H1 (cell line): ENCODE measurements around the gene DIABLO. TPM values are rescaled to one million over a fixed set of nuclear protein-coding genes. Genes with fewer than 3 reads are reported as not detected.

Source experiments
- CTCF ChIA-PET: fragments of 300-600 bp; sonication (Branson Sonifier 250); formaldehyde crosslinking; loops from one replicate; lab custom pipeline; 2021; ENCODE audit not compliant: partially characterized antibody; lab: Charles Lee
- POLR2A ChIA-PET: fragments of 300-600 bp; sonication (Branson Sonifier 250); formaldehyde crosslinking; loops from one replicate; lab custom pipeline; 2021; ENCODE audit warnings: inconsistent platforms; ENCODE audit not compliant: partially characterized antibody; lab: Charles Lee
- DNase-seq, 2 experiments: peaks; one replicate each; pipeline versions ENCODE4 v3.0.0 to v3.0.0-alpha.2; 2010 to 2022; ENCODE audit warnings: low spot score in 2 of 2, low read depth in 1 of 2, mixed read lengths in 1 of 2
- FAIRE-seq: peaks from 2 replicates; lab custom pipeline; 2011; peaks lifted over from hg19 to GRCh38; lab: Jason Lieb, UNC
- H2AFZ ChIP-seq: 2 replicates; pipeline ENCODE4 v1.8.1; 2012; ENCODE audit warnings: low read length, inconsistent platforms
- H2AK5ac ChIP-seq: 2 replicates; pipeline ENCODE4 v1.6.1; 2013; ENCODE audit warnings: low read depth, low read length
- H2BK120ac ChIP-seq: replicated peaks from 2 replicates; pipeline ENCODE3; 2013; ENCODE audit warnings: low read depth, low read length, inconsistent platforms
- H2BK12ac ChIP-seq: 2 replicates; pipeline ENCODE4 v1.6.1; 2013; ENCODE audit warnings: low read depth, low read length
- H2BK15ac ChIP-seq: 2 replicates; pipeline ENCODE4 v1.6.1; 2013; ENCODE audit warnings: low read length
- H2BK20ac ChIP-seq: 2 replicates; pipeline ENCODE4 v1.6.1; 2013; ENCODE audit warnings: low read length
- H2BK5ac ChIP-seq: 2 replicates; pipeline ENCODE4 v1.6.1; 2013; ENCODE audit warnings: low read depth, low read length
- H3K14ac ChIP-seq: 2 replicates; pipeline ENCODE4 v1.6.1; 2013; ENCODE audit warnings: inconsistent platforms; ENCODE audit not compliant: insufficient read length
- H3K18ac ChIP-seq: 2 replicates; pipeline ENCODE4 v1.6.1; 2013; ENCODE audit warnings: low read length; ENCODE audit errors: extremely low read depth
- H3K23ac ChIP-seq: 2 replicates; pipeline ENCODE4 v1.6.1; 2013; ENCODE audit warnings: inconsistent platforms; ENCODE audit not compliant: insufficient read length
- H3K23me2 ChIP-seq: 2 replicates; pipeline ENCODE4 v1.6.1; 2013; ENCODE audit warnings: low read depth, low read length
- H3K27ac ChIP-seq: 2 replicates; pipeline ENCODE4 v1.6.1; 2011; ENCODE audit warnings: low read depth, low read length, inconsistent platforms
- H3K27me3 ChIP-seq, 4 experiments: replicated peaks in 1 of 4; 1 replicate in 1 of 4; 2 replicates in 3 of 4; pipeline versions ENCODE4 v1.6.1 to v1.8.1; 2011 to 2013; ENCODE audit warnings: low read length in 3 of 4, mild to moderate bottlenecking in 3 of 4, inconsistent platforms in 2 of 4, mixed read lengths in 2 of 4, moderate library complexity in 1 of 4; ENCODE audit not compliant: control insufficient read depth in 3 of 4, insufficient read depth in 3 of 4; ENCODE audit errors: extremely low read depth in 1 of 4
- H3K36me3 ChIP-seq, 4 experiments: 2 replicates each; pipeline versions ENCODE4 v1.6.1 to v1.8.1; 2011 to 2013; ENCODE audit warnings: mild to moderate bottlenecking in 4 of 4, low read length in 3 of 4, moderate library complexity in 2 of 4, control low read depth in 1 of 4, inconsistent platforms in 1 of 4; ENCODE audit not compliant: insufficient read depth in 4 of 4, control insufficient read depth in 2 of 4
- H3K4ac ChIP-seq: replicated peaks from 2 replicates; pipeline ENCODE3; 2013; ENCODE audit warnings: low read length, low read depth, mixed read lengths, inconsistent platforms; ENCODE audit not compliant: insufficient read length
- H3K4me1 ChIP-seq, 4 experiments: replicated peaks in 1 of 4; 1 replicate in 1 of 4; 2 replicates in 3 of 4; pipeline versions ENCODE4 v1.6.1 to v1.8.1; 2011 to 2013; ENCODE audit warnings: low read length in 3 of 4, inconsistent platforms in 2 of 4, mixed read lengths in 1 of 4; ENCODE audit not compliant: insufficient read depth in 4 of 4, control insufficient read depth in 3 of 4
- H3K4me2 ChIP-seq, 2 experiments: 2 replicates each; pipeline versions ENCODE4 v1.6.1 to v1.8.1; 2011 to 2013; ENCODE audit warnings: low read depth in 2 of 2, low read length in 2 of 2, control low read depth in 1 of 2, inconsistent platforms in 1 of 2, mild to moderate bottlenecking in 1 of 2; ENCODE audit not compliant: insufficient read depth in 1 of 2
- H3K4me3 ChIP-seq, 4 experiments: fragments of 200-600, 300-600 bp in 1 of 4; sonication (generic), shearing (Covaris generic), sonication (Bioruptor Twin) in 1 of 4; 2 replicates each; pipeline versions ENCODE4 v1.5.1 to v1.8.1; 2011 to 2016; ENCODE audit warnings: low read length in 4 of 4, low read depth in 3 of 4, control low read depth in 2 of 4, inconsistent platforms in 2 of 4, mild to moderate bottlenecking in 2 of 4, mixed read lengths in 1 of 4, moderate library complexity in 1 of 4; ENCODE audit not compliant: insufficient read depth in 2 of 4; ENCODE audit errors: extremely low read depth in 1 of 4
- H3K56ac ChIP-seq: replicated peaks from 2 replicates; pipeline ENCODE3; 2013; ENCODE audit warnings: low read depth, mild to moderate bottlenecking, mixed read lengths, low read length, inconsistent platforms; ENCODE audit not compliant: insufficient read length
- H3K79me1 ChIP-seq: 2 replicates; pipeline ENCODE4 v1.6.1; 2013; ENCODE audit warnings: low read depth, low read length, control low read depth
- H3K79me2 ChIP-seq, 2 experiments: 2 replicates each; pipeline versions ENCODE4 v1.6.1 to v1.8.1; 2012 to 2013; ENCODE audit warnings: low read length in 2 of 2, mild to moderate bottlenecking in 2 of 2, inconsistent platforms in 1 of 2; ENCODE audit not compliant: insufficient read depth in 2 of 2, control insufficient read depth in 1 of 2
- H3K9ac ChIP-seq, 4 experiments: replicated peaks in 1 of 4; 1 replicate in 1 of 4; 2 replicates in 3 of 4; pipeline versions ENCODE4 v1.6.1 to v1.8.1; 2011 to 2013; ENCODE audit warnings: low read depth in 3 of 4, low read length in 3 of 4, control low read depth in 2 of 4, mild to moderate bottlenecking in 2 of 4, moderate library complexity in 2 of 4, inconsistent platforms in 1 of 4; ENCODE audit errors: extremely low read depth in 1 of 4
- H3K9me3 ChIP-seq, 2 experiments: 2 replicates each; pipeline versions ENCODE4 v1.6.1 to v1.8.1; 2012 to 2013; ENCODE audit warnings: mild to moderate bottlenecking in 2 of 2, moderate library complexity in 2 of 2, control low read depth in 1 of 2, inconsistent platforms in 1 of 2, low read depth in 1 of 2, low read length in 1 of 2, mixed read lengths in 1 of 2; ENCODE audit not compliant: insufficient read depth in 2 of 2
- H4K20me1 ChIP-seq, 2 experiments: replicated peaks in 1 of 2; 2 replicates each; pipeline versions ENCODE3 to v1.8.1; 2011 to 2013; ENCODE audit warnings: inconsistent platforms in 2 of 2, low read length in 2 of 2, mild to moderate bottlenecking in 1 of 2; ENCODE audit not compliant: insufficient read depth in 2 of 2, control insufficient read depth in 1 of 2
- H4K5ac ChIP-seq: 2 replicates; pipeline ENCODE4 v1.6.1; 2013; ENCODE audit warnings: low read length, low read depth, mixed read lengths, inconsistent platforms; ENCODE audit not compliant: insufficient read length
- H4K8ac ChIP-seq: 2 replicates; pipeline ENCODE4 v1.8.0; 2013; ENCODE audit warnings: mild to moderate bottlenecking, moderate library complexity, low read length, inconsistent platforms; ENCODE audit not compliant: insufficient read depth; ENCODE audit errors: extremely low read depth
- H4K91ac ChIP-seq: replicated peaks from 2 replicates; pipeline ENCODE3; 2013; ENCODE audit warnings: low read length, mixed read lengths, inconsistent platforms; ENCODE audit not compliant: insufficient read length
- ATF3 ChIP-seq: IDR thresholded peaks from 2 replicates; pipeline ENCODE4 v1.6.1; 2011; ENCODE audit warnings: low read depth, mild to moderate bottlenecking, low read length; ENCODE audit not compliant: insufficient read depth
- CBX5 ChIP-seq: fragments of 300-800, 300-1000 bp; sonication (generic); IDR thresholded peaks from 2 replicates; pipeline ENCODE4 v1.7.1; 2016; ENCODE audit warnings: antibody characterized with exemption, low read length, low read depth
- KDM1A ChIP-seq: fragments of 200-600, 300-600 bp; sonication (generic); IDR thresholded peaks from 2 replicates; pipeline ENCODE4 v1.7.1; 2016; ENCODE audit warnings: mild to moderate bottlenecking, low read length, borderline replicate concordance
- POLR2A ChIP-seq, 2 experiments: IDR thresholded peaks; 1 replicate in 1 of 2; 2 replicates in 1 of 2; pipeline ENCODE4 v1.6.1; 2011; ENCODE audit warnings: low read depth in 2 of 2, low read length in 2 of 2, mild to moderate bottlenecking in 2 of 2; ENCODE audit errors: control extremely low read depth in 1 of 2
- RBBP5 ChIP-seq: IDR thresholded peaks from 2 replicates; pipeline ENCODE4 v1.7.1; 2012; ENCODE audit warnings: low read depth, mild to moderate bottlenecking, inconsistent platforms, low read length, moderate library complexity, borderline replicate concordance
- RNF2 ChIP-seq: fragments of 200-900, 300-1000 bp; sonication (generic); IDR thresholded peaks from 2 replicates; pipeline ENCODE4 v1.7.1; 2016; ENCODE audit warnings: borderline replicate concordance, low read depth, mild to moderate bottlenecking, antibody characterized with exemption, low read length; ENCODE audit not compliant: poor library complexity, severe bottlenecking; ENCODE audit errors: missing control alignments
- RXRA ChIP-seq: IDR thresholded peaks from 2 replicates; pipeline ENCODE4 v1.6.1; 2011; ENCODE audit warnings: low read depth, mild to moderate bottlenecking, low read length, moderate library complexity; ENCODE audit not compliant: insufficient read depth
- SIN3A ChIP-seq, 2 experiments: IDR thresholded peaks in 1 of 2; conservative IDR thresholded peaks in 1 of 2; 2 replicates each; pipeline ENCODE4 v1.6.1; 2011 to 2012; ENCODE audit warnings: low read length in 2 of 2, improper control_type of control experiment in 1 of 2, low read depth in 1 of 2, mild to moderate bottlenecking in 1 of 2
- SIRT6 ChIP-seq: IDR thresholded peaks from one replicate; pipeline ENCODE4 v1.7.1; 2012; ENCODE audit warnings: low read length, inconsistent platforms
- SIX5 ChIP-seq: IDR thresholded peaks from 2 replicates; pipeline ENCODE4 v1.6.1; 2011; ENCODE audit warnings: mild to moderate bottlenecking, low read depth, low read length
- SP1 ChIP-seq: IDR thresholded peaks from 2 replicates; pipeline ENCODE4 v1.6.1; 2011; ENCODE audit warnings: low read depth, low read length
- TAF1 ChIP-seq: IDR thresholded peaks from 2 replicates; pipeline ENCODE4 v1.6.1; 2011; ENCODE audit warnings: mild to moderate bottlenecking, low read depth, low read length
- TCF12 ChIP-seq: IDR thresholded peaks from 2 replicates; pipeline ENCODE4 v1.6.1; 2011; ENCODE audit warnings: low read depth, mild to moderate bottlenecking, low read length
- WGBS, 2 experiments: shearing (Covaris generic) in 1 of 2; methylation state at CpG; one replicate each; pipeline versions ENCODE4 v1.1.6 to v1.1.7; 2013 to 2015; ENCODE audit warnings: low lambda C conversion rate in 2 of 2, mixed read lengths in 2 of 2, inconsistent platforms in 1 of 2, low coverage in 1 of 2, missing lambda C conversion rate in 1 of 2; ENCODE audit not compliant: insufficient replicate concordance in 2 of 2, insufficient coverage in 1 of 2, insufficient read length in 1 of 2; ENCODE audit errors: extremely low coverage in 1 of 2, missing lambda C conversion rate in 1 of 2; 5-methylcytosine and 5-hydroxymethylcytosine counted together
- polyA plus RNA-seq, 7 experiments: library from polyadenylated mRNA; depleted of rRNA in 3 of 7; stranded (reverse) in 5 of 7; unstranded in 2 of 7; fragments of >200 nt in 5 of 7; fragments of 200-250 nt in 2 of 7; gene quantifications; 1 replicate in 5 of 7; 2 replicates in 1 of 7; 4 replicates in 1 of 7; pipeline versions ENCODE4 v1.2.1 to v1.2.3, GENCODE V29; 2011 to 2013; ENCODE audit warnings: missing spikeins in 2 of 7, mixed read lengths in 2 of 7
- total RNA-seq: library from RNA; stranded (reverse); fragmentation: NEBNext Ultra II Directional; extraction: Animal tissue kit (Norgen Biotek cat#: 25700); gene quantifications from 2 replicates; pipeline ENCODE4 v1.2.1, GENCODE V29; 2021

DIABLO gene
- total and polyA plus RNA-seq, 2 of the 8 experiments (the other 6 are each of a cell fraction or from before 2014, with no cell fraction given), result 65.2 to 68.3 TPM

DNA sequence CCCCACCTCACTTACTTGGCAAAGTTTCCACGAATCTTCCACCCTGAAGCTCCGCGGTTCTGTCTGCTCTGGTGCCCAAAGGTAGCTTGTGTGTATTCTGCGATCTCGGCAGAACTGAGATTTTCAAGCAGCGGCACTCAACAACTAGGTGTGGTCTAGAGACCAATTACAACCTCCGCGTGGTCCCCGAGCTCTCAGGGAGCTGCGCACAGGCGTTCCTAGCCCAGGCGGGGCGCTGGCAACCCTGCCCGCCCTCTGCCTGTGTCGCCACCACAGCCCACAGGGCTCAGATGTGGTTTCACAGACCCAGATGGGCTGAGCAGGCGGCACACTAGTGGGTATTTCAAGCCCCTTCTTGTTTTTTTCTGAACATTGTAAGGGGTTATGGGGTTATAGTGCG lies 1.5 kb upstream of the DIABLO start:
- no peak overlapping the region for H2BK5ac ChIP-seq
- peak overlapping the region in 1 of 2 experiments; percentile 52; a peak in 1 of 4 replicates for H3K4me2 ChIP-seq
- no peak overlapping the region for H3K23ac ChIP-seq
- H3K4ac ChIP-seq, result no peak overlapping the region
- no peak overlapping the region for H2AFZ ChIP-seq
- H3K27ac ChIP-seq, result no peak overlapping the region
- peaks cover 6 to 31% of the 10 kb centered on the region in 2 experiments for H3K79me2 ChIP-seq
- no peak overlapping the region for H4K8ac ChIP-seq
- H3K4me1 ChIP-seq, result peaks cover 3 to 14% (median 10%) of the 10 kb centered on the region in 4 experiments
- H3K14ac ChIP-seq, result no peak overlapping the region
- no peak overlapping the region; a peak in 1 of 7 replicates for H3K9ac ChIP-seq
- peaks cover 6% of the 10 kb centered on the region; the same call in 1 of the 2 replicates for H3K79me1 ChIP-seq
- H2BK12ac ChIP-seq, result no peak overlapping the region
- no peaks in the 10 kb centered on the region for H3K9me3 ChIP-seq
- H2BK20ac ChIP-seq, result no peak overlapping the region
- H3K23me2 ChIP-seq, result peaks cover 2% of the 10 kb centered on the region; the same call in 1 of the 2 replicates
- H2AK5ac ChIP-seq, result no peak overlapping the region
- no peak overlapping the region for H3K18ac ChIP-seq
- peaks cover 0 to 6% of the 10 kb centered on the region in 2 experiments for H4K20me1 ChIP-seq
- H4K5ac ChIP-seq, result no peak overlapping the region
- H3K56ac ChIP-seq, result no peak overlapping the region
- no peaks in the 10 kb centered on the region; a peak in 2 of 7 replicates for H3K27me3 ChIP-seq
- H2BK15ac ChIP-seq, result no peak overlapping the region
- DNase-seq (no peak), FAIRE-seq (no peak)
- H3K36me3 ChIP-seq, result peaks cover 4 to 24% (median 8%) of the 10 kb centered on the region in 4 experiments; a peak in 7 of 8 replicates
- ChIA-PET CTCF (interaction anchor here (0.9 kb wide), 1 partner anchor 109 kb away, joined by 3 read pairs; no protein-coding TSS in a partner anchor), POLR2A (interaction anchor here (1.1 to 15.7 kb wide), 3 partner anchors 10 to 19 kb away, joined by 3 to 230 read pairs (median 6); partner anchors contain the start of gene B3GNT4)
- no peak overlapping the region for H2BK120ac ChIP-seq
- no peak overlapping the region for H4K91ac ChIP-seq
- no peak overlapping the region for H3K4me3 ChIP-seq
- 89% methylated on average over 17 of the region's 17 CpGs; no CpG with 5 or more reads in 1 of the 2 experiments for whole genome bisulfite sequencing, 2 experiments
- TF ChIP-seq RNF2, result no peak
- no peak for TF ChIP-seq RXRA
- no peak for TF ChIP-seq SIRT6
- no peak for TF ChIP-seq POLR2A (IDR thresholded peaks at IDR 0.05; ENCODE audit: control extremely low read depth in 1 of 2, low read depth in 2 of 2, low read length in 2 of 2)
- no peak for TF ChIP-seq CBX5
- no peak for TF ChIP-seq TAF1
- TF ChIP-seq TCF12, result no peak
- TF ChIP-seq SP1, result no peak
- no peak for TF ChIP-seq KDM1A
- no peak for TF ChIP-seq SIN3A (conservative IDR thresholded peaks at IDR 0.05 in 1 of 2, IDR thresholded peaks at IDR 0.05 in 1 of 2; ENCODE audit: low read depth in 1 of 2, low read length in 2 of 2)
- no peak for TF ChIP-seq ATF3
- no peak for TF ChIP-seq SIX5
- TF ChIP-seq RBBP5, result no peak
